GM12892 (cell line): ENCODE measurements around the gene TTC23L.

Source experiments
- POLR2A ChIP-seq: IDR thresholded peaks from 2 replicates; pipeline ENCODE4 v1.6.1; 2011; ENCODE audit warnings: low read depth, low read length, control low read depth
- POLR2AphosphoS5 ChIP-seq: IDR thresholded peaks from 2 replicates; pipeline ENCODE4 v1.6.1; 2011; ENCODE audit warnings: low read depth, low read length, control low read depth
- TAF1 ChIP-seq: IDR thresholded peaks from 2 replicates; pipeline ENCODE4 v1.6.1; 2011; ENCODE audit warnings: low read depth, mild to moderate bottlenecking, control low read depth, low read length, borderline replicate concordance

GRCh38 chr5:34928267-34928666 lies 89.3 kb downstream of the TTC23L start:
- TF ChIP-seq POLR2AphosphoS5 (no peak), POLR2A (no peak), TAF1 (no peak)
